Adrenal gland (tissue), 5 donors: Measurements from ENCODE around the gene LRRC19.

Experiments
- CTCF ChIP-seq, 6 experiments: fragments of 450-650 bp in 4 of 6; fragments of 200-600 bp in 2 of 6; sonication (generic) in 1 of 6; IDR thresholded peaks; 1 replicate in 5 of 6; 2 replicates in 1 of 6; pipeline versions ENCODE4 v1.5.1 to v1.8.0; 2016 to 2021; ENCODE audit warnings: antibody characterized with exemption in 6 of 6, mild to moderate bottlenecking in 2 of 6, moderate library complexity in 1 of 6
- POLR2A ChIP-seq, 2 donors: fragments of 450-650 bp; IDR thresholded peaks; one replicate each; pipeline ENCODE4 v1.6.1; 2017; ENCODE audit warnings: antibody characterized with exemption in 2 of 2, mild to moderate bottlenecking in 2 of 2, moderate library complexity in 1 of 2
- donor health status: DM: no; HTN: no; CAD: no.

DNA sequence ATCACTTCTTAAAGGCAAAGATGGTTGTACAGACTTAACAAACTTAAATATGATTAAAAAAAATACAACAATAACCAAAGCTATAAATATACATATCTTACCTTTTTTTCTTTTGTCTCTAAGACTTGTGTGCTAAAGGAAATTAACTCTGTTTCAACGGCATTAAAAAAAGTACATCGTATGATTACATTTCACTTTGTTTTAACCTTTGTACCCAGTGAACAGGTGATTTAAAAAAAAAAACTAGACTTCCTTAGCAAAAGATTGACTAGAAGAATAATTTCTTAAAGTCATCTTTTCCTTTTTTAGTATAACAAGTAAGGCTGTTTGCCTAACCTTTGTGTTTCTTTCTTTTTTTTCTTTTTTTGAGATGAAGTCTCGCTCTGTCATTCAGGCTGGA is at the start of gene LRRC19:
- TF ChIP-seq CTCF (IDR thresholded peaks at IDR 0.05) (no peak), POLR2A (IDR thresholded peaks at IDR 0.05) (no peak)
